GM21529 (cell line): ENCODE results near the gene FCHSD2.
"Not testable (repeated sequence)": the region's sequence is repeated elsewhere in the genome, so short reads cannot be mapped to it uniquely, and the experiment has no call there.

ENCODE experiments used
- ATAC-seq: cut with Tn5 transposase; IDR thresholded peaks from one replicate; pipeline ENCODE4 v1.9.1; 2021; ENCODE audit not compliant: unreplicated experiment

Gene FCHSD2

GRCh38 chr11:72897506-72897905 lies 244.6 kb downstream of the FCHSD2 start:
- ATAC-seq = no peak

- no peak for ATAC-seq
These were observed 245.7 kb downstream of the FCHSD2 start for GRCh38 chr11:72896431-72896830.

GRCh38 chr11:72890881-72891280 lies 251.2 kb downstream of the FCHSD2 start:
- ATAC-seq = no peak

GRCh38 chr11:72886619-72887018 lies 255.5 kb downstream of the FCHSD2 start:
- ATAC-seq = no peak

GRCh38 chr11:72885749-72886609 lies 256.1 kb downstream of the FCHSD2 start:
- ATAC-seq = no peak

GRCh38 chr11:72876147-72876546 lies 266.0 kb downstream of the FCHSD2 start:
- no peak for ATAC-seq

- ATAC-seq = no peak
These were observed 266.4 kb downstream of the FCHSD2 start for GRCh38 chr11:72875736-72876135.

- no peak for ATAC-seq
These were observed 270.1 kb downstream of the FCHSD2 start for GRCh38 chr11:72872012-72872411.

- no peak for ATAC-seq
These were observed 271.0 kb downstream of the FCHSD2 start for GRCh38 chr11:72871119-72871518.

- no peak for ATAC-seq
These were observed 272.3 kb downstream of the FCHSD2 start for GRCh38 chr11:72869831-72870230.

GRCh38 chr11:72867970-72868369 lies 274.1 kb downstream of the FCHSD2 start:
- ATAC-seq = no peak

- no peak for ATAC-seq
These were observed 277.1 kb downstream of the FCHSD2 start for GRCh38 chr11:72864702-72865655.

GRCh38 chr11:72863916-72864315 lies 278.2 kb downstream of the FCHSD2 start:
- no peak for ATAC-seq

GRCh38 chr11:72863091-72863490 lies 279.0 kb downstream of the FCHSD2 start:
- ATAC-seq = no peak

- ATAC-seq = no peak
These were observed 281.5 kb downstream of the FCHSD2 start for GRCh38 chr11:72860592-72860991.

GRCh38 chr11:72860010-72860409 lies 282.1 kb downstream of the FCHSD2 start:
- no peak for ATAC-seq

- no peak for ATAC-seq
These were observed 283.0 kb downstream of the FCHSD2 start for GRCh38 chr11:72859126-72859525.

- ATAC-seq = not testable (repeated sequence)
These were observed 283.9 kb downstream of the FCHSD2 start for GRCh38 chr11:72858267-72858666.

GRCh38 chr11:72856551-72857345 lies 285.4 kb downstream of the FCHSD2 start:
- no peak for ATAC-seq

- no peak for ATAC-seq
These were observed 286.1 kb downstream of the FCHSD2 start for GRCh38 chr11:72856065-72856464.

- ATAC-seq = no peak
These were observed 290.4 kb downstream of the FCHSD2 start for GRCh38 chr11:72851726-72852125.
